ENCODE data around the gene RAB29.

The RAB29 gene

DNA sequence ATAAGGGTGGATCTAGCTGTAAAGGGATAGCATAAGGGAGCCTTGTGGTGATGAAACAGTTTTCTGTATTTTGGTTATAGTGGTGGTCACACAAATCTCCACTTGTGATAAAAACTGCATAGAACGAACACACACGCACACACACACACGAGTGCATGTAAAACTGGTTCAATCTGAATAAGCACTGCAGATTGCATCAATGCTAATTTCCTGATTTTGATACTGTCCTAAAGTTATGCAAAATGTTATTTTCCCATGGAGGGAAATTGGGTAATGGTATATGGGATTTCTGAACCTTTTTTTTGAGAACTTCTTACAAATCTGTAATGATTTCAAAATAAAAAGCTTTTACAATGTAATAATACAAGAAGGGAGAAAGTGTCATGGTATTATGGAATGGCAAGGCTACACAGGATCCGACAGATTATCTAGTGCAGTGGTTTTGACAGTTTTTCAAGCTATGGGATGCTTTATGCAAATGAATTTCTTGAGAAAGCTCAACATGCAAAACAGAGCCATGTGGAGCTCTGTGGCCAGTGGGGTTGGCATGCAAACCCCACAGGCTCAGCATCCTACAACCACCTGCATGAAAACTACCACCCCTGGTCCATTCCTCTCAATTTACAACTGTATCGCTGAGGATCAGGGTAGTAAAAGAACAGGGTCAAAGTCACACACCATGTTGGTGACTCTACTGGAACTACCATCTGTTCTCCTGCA is 18.9 kb upstream of the RAB29 start:
- DNase-seq = no peak

DNA sequence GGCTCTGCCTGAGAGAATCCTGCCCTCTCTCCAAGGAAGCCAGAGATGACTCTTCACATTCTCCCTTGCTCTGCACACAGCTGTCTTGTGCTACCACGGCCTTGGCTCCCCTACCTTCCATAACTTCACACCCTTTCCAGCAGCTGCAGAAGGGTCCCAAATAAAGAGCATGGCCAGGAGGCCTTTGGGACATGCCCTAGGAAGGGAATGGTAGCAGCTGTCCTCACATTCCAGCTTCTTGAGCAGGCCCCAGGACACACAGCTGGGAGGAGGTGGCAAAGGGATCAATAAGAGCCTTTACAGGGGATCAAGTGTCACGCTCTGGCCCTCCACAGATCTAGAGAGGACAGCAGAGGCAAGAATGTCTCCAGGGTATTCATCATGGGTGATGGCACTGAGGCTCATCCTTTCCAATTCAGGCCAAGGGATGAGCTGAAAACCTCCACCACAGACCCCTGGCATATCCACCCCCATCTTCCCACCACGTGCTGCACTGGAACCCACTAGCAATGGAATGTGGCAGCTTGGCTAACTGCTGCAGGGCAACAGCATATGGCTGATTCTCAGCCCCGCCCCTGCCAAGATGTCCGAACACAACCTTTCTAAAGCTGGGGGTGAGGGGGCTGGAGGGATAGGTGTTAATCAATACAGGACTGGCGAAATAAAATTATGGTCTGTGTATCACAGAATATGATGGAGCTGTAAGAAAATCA is 17.8 kb upstream of the RAB29 start:
- DNase-seq = no peak

DNA sequence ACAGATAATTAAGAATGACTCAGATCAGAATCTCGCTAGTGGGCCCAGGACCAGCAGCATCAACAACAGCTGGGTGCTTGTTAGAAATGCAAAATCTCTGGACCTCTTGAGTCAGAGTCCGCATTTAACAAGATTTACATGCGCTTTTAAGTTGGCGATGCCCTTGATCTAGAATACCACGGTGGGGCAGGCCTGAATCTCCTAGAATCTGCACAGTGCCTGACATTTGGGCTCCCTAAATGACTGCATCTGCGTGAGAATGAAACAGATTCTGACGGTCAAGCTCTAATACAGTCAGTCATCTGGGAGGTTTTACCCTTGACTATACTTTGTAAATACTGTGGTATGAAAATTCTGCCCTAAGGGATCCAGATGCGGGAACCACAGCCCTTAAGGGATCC is 17.2 kb upstream of the RAB29 start:
- DNase-seq = no peak

DNA sequence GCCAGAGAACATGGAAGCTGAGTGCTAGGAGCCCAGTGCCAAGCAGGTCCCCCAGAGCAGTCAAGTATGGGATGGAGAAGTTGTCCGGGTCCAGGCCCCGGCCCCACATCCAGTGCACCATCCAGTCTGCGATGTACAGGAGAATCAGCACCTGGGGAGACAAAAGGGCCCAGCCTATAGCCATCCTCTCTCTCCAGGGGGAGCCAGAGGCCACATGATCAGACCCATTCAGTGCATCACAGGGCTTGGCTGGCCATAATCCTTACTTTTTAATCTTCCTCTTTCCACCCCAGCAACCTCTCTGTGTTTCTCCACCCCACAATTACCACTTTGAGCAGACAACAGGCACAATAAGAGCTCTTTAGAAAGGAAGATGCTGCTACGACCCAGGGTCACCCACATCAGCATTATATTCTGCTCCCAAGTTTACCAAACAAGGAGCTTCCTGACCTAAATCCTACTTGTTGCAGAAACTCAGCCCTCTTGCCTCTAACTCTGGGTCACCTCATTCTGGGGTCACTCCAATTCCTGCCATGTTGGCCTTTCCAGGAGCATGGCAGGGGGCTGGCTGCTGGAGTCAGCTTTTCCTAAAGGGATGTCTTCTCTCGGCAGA is 16.4 kb upstream of the RAB29 start:
- DNase-seq = peak; percentile 59

DNA sequence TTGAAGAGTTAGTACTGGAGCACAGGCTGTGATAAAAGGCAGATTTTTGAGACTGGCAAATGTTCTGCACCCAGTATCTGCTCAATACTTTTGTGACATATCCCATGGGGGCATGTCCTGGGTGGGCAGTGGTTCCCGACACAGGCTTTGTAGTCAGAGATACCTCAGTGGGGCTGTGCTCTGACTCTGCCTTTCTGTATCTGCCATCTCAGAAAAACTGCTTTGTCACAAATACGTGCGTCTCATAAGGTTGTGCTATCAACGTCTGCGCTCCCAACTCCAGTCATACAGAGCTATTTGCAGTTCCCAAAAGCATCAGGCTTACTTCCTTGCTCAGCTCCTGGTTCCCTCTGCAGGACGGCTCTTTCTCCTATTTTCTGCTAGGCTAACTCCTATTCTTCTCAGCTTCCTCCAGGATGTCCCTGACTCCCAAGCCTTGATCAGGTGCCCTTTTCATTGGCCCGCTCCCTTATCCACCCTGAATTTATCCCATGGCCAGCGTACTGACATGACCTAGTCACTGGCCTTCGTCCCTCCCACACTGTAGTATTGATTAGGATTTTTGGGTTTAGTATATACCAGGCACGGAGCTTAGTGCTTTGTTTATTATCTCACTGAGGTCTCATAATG is 12.1 kb upstream of the RAB29 start:
- DNase-seq = no peak

DNA sequence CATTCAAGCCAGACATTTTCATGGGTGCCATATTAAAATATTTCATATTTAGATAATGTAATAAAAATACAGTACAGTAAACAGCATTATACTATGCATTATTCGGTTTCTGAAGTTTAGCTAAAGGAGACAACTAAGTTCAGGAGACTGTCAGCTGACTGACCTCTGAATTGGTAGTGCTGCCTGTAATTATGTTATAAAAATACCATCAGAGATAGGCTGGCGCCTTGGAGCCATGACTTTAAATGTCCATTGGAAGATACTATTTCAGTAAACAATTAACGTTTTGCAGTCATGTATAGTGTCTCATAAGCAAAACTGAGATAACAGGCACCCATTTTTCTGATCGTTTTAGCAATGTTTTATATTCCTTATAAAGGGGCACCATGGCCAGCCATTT is 11.3 kb upstream of the RAB29 start:
- DNase-seq = no peak

DNA sequence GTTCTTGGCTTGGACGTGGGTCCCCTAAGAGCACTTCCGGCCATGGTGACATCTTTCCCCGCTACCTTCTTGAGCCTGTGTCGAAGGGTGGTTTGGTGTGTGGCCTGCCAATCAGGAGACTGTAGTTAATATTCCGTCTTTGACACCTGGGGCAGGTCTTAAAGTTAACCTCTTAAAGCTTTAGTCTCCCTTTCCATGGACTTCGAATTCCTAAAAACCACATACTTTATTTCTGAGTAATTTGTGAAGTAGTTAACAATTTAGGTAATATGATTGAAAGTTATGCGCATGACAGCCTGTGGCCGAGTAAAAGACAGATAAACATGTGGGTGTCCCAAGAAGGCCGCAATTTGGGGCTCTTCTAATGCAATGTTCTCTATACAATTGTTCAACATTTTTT is 10.2 kb upstream of the RAB29 start:
- no peak for DNase-seq

DNA sequence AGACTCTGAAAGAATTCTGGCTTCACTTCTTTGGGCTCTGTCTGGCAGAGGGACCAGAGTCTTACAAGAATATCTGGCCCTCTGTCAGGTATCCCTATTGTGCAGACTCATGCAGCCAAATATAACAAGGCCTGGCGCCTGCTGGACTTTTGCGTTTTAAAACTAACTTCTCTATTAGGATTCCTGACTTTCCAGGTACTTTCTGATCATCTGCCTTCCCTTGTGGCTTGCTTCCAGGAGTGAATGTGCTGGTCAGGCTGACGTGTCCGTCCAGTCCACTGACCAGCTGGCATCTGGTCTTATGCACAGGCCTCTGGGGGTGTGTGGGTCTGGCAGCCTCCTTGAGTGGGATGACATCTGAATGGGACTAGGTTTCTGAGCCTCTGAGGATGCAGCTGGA is 8.6 kb upstream of the RAB29 start:
- no peak for DNase-seq

DNA sequence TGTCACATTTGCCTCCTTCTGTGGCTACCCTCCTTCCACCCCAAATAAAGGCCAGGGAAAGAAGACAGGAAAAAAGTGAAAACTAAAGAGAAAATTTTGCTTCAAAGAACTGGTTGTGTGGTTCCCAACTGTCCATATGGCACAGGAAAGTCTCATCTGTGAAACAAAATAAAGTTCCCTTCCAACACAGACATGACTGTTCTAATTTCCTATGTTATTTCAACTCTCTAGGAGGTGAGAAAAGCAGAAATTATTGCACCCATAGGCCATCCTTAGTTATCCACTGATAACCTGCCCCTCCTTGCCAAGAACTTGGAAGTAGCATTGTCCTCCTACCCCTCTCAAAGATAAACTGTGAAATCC is 8.1 kb upstream of the RAB29 start:
- no peak for DNase-seq

DNA sequence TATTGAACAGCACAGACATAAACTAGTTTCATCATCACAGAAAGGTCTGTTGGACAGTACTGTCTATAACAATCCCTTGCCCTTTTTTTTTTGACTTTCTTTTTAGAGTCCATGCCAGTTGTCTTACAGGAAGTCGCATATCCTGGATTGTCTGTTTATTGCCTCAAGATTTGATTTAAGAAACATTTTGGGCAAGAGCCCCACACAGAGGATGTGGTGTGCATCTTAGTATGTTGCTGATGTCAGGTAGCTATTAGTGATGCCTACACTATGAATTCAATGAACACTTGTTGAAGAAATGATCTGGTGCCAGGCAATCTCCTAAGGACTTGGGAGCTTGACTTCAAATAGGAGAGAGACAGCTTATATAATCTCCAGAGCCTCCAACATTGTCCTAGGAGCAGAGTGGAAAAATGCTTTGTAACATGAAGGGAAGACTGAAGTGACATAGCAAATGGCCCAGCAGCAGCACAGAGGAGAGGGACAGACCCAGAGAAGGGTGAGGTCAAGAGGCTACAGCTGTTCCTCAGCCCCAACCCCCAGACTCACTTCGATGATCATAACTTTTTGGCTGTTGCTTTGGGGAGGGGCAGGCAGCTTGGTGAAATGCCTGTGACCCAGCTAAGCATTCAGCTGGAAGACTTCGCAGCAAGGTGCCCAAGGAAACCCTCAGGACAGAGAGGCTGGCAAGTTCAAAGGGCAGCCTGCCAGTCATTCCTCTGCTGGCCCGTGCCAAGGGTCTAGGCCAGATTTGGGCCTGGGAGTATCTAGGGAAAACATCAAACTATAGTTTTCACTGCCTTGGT is 7.5 kb upstream of the RAB29 start:
- no peak for DNase-seq

DNA sequence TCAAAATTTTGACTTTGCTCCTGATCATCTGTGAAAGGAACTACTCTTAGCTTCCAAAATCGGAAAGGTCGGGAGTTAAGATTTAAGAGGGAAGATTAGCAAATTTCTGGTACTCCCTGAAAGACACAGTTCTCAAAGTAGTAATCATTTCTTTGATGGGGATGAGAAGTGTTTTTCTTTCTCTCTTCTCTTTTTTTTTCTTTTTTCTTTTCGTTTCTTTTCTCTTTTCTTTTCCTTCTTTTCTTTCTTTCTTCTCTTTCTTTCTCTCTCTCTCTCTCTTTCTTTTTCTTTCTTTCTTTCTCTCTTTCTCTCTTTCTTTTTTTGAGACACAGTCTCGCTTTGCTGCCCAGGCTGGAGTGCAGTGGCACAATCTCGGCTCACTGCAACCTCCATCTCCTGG is 5.1 kb upstream of the RAB29 start:
- DNase-seq = no peak

DNA sequence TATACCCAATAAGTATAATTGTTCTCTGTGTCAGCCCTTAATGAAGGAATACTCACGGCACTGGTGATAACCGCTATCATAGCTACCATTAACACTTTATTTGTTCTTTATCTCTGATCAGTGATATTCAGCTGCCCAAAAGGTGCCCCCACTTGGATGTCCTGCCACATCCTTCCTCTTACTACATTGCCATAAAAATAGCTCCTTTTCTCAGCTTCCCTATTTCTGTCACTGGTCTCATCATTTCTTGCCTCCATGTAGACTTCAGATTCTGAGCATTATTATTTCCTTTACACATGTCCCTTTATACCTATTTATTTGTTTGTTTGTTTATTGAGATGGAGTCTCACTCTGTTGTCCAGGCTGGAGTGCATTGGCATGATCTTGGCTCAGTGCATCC is 2.7 kb upstream of the RAB29 start:
- no peak for DNase-seq

DNA sequence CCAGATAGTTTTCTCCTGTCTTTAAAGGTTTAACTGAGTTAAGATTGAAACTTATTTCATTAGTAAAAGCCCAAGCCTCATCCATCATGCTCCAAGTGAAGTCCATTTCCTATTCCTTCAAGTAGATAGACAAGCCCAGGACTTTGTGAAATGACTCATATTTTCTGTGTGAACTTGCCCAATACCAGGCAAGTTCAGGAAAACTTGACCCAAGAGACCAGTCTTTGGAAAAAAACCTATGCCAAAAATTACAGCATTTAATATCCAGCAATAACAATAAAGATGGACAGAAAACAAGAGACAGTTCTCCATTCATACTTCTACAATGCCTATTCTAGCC is 405 bp upstream of the RAB29 start:
- DNase-seq = no peak

DNA sequence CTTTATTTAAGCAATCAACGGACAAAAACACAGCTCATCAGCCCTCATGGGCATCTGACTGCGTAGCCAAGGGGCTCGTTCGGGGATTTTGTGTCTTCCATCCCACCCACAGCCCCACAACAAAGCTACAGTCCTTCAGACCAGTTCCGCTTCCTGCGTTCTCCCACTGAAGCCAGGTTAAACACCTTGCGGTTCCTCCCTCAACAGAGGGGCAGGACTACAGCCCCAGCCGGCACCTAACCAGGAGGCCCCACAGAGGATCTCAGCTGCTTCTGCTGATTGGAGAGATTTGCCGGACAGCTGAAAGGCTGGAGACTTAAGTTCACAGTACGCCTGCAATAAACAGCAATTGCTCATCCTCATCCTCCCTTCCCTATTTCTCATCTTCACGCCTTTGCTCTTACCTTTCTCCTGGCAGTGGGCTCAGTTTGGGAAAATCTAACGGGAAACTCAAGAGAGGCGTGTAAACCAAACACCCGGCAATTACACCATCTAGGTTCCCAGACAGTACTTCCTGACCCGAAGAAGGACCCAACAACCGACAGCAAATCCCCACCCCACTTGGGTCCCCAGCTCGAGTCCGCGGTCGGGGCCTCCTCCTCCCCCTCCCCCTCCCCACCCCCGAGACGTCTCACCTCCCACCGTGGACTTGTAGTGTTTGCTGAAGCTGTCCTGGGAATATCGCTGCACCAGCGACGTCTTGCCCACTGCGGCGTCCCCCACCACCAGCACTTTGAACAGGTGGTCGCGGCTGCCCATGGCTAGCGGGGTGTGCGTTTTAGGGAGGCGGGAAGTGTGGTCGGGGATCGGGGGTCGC is 876 bp downstream of the RAB29 start:
- DNase-seq = peak; percentile 34

DNA sequence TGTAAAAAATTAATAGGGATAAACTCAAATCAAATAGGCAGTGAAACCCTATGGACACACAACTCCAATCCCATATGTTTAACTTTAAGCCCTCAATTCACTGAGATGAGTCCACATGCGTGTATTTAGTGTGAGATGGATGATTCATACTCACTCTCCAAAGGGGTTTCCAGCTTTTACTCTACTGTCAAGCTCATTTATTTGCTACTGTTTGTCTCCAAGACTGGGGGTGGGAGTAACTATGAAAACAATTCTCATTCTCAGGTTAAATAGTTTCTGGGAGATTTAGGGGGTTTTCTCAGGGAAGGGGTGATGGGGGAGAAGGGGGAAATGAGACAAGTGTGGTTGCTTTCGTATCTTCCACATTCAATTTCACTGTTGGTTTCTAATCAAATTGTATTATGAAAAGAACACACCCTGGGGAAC is 2.7 kb downstream of the RAB29 start:
- DNase-seq = no peak

DNA sequence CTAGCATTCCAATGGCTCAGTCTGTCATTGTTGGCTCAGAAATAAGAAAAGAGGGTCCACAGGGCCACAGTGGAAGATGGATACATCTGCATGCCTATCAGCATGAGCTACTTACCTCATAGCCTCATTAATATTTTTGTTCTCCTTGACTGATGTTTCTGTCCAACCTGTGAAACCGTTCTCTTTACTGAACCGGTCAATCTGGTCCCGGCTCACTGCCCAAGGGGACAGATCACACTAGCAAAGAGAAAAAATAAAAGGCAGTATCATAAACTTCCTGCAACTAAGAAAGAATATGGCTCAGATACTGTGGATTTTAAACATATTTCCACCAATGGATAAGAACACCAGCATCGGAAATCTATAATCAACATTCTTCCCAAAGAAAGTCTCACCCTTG is 4.7 kb downstream of the RAB29 start:
- DNase-seq = no peak

DNA sequence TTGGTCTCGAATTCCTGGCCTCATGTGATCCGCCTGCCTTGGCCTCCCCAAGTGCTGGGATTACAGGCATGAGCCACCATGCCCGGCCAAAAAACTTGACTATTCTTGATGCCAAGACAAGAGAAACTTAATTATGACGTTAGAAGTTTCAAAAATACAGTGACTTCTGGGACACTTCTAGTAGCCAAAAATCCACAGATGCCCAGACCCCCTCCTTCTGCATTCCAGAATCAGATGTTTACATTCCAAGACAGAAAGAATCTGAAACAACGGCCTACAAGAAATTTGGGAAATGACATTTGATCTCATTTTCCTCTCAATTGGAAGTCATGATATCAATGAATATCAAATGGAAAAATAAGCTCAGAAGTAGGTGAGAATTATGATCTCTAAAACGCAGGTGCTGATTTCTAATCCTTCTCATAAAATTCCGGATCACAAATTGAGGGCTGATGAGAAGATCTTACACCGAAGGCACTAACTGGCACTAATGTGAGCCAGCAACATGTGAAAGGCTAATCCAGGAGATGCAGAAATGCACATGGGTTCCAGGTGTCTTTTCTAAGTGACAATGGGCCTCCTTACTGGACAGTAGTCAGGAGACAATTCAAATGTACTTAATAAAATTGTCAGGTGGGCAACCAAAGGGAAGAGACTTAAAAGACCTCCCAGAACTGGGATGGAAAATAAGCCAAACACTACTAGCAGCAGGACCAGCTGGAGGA is 5.5 kb downstream of the RAB29 start:
- no peak for DNase-seq

DNA sequence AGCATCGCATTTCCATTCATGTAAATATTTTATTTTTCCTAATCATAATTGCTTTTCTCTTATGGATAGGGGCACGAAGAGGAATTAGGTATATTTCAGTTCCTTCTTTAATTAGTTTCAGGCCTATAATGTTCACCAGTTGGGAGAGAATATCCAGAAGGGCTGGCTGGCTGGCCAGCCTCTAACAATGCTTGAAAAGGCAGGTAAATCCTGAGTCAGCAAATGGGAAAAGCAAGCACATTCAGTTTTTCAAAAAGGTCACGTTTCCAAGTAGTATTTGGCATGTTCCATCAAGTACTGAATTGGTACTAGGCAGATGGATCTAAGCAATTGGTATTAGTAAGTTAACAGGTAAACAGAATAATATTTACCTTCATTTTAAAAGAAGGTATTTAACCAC is 8.0 kb downstream of the RAB29 start:
- DNase-seq = no peak

DNA sequence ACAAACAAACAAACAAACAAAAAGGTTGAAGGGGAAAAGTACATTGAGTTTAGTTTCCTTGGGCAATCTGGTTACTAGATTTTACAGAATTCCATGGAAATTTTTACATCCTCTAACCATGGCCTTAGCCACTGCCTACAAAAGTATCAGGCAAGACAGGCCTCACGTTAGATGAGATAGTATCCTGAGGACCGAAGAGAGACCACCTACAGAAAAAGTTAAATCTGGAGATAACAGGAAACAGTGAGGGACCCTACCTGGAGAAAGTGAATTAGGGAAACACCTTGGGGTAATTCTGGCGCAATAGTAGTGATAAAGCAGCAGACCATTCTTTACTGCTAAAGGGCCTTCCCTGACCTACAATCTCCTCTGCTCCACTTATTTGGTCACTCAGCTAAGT is 8.7 kb downstream of the RAB29 start:
- DNase-seq = no peak

DNA sequence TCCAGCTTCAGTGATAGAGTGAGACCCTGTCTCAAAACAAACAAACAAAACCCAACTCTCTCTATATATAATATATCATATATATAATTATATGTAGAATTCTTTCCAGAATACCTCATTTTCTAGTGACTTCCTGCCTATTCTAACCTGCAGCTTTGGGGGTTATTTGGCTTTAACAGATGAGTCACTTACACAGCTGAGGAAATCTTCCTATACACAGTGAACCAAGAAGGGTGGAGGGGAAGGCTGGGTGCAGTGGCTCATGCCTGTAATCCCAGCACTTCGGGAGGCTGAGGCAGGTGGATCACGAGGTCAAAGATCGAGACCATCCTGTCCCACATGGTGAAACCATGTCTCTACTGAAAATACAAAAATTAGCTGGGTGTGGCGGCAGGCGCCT is 9.2 kb downstream of the RAB29 start:
- DNase-seq = no peak

DNA sequence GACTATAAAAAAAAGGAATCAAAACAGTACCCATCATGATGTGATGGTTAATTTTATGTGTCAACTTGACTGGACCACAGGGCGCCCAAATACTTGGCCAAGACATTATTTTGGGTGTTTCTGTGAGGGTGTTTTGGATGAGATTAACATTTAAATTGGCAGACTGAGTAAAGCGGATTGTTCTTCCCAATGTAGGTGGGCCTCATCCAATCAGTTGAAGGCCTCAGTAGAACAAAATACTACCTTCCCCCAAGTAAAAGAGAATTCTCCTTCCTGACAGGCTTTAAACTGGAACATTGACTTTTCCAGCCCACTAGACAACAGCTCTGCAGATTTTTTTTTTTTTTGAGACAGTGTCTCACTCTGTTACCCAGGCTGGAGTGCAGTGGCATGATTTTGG is 10.7 kb downstream of the RAB29 start:
- DNase-seq = no peak

DNA sequence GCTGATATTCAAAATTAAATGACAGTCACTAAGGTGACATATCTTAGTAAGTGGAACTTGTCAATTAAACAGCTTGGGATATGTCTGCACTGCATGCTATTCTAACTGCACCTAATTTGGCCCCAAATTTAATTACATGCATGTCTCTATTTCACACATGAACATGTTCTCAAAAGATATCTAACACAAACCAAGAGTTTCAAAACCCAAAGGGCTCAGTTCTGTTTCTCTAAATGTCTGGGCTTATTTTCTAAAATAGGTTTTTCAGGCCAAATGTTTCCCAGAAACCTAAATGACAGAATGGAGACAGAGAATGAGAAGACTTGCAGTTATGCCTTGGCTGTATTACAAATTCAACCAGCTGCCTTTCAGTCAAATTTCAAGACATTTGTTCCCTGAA is 11.3 kb downstream of the RAB29 start:
- no peak for DNase-seq

Measured in activated CD4-positive, alpha-beta T cell treated with anti-CD3 and anti-CD28 coated beads, Interleukin-2, amount 50 U/mL, for 1 hour (primary cell).